Measurements from ENCODE around the gene E4F1.

- TF ChIP-seq POLR2A (IDR thresholded peaks at IDR 0.05; ENCODE audit: low read length) (no peak), GATA1 (IDR thresholded peaks at IDR 0.05; ENCODE audit: low read depth, low read length) (no peak)
Observed at GRCh38 chr16:2236337-2237101, 13.1 kb downstream of the E4F1 start, which contains the start of gene DNASE1L2.
